HepG2 (cell line): ENCODE measurements around the gene PNLIPRP1. TPM values are rescaled to one million over a fixed set of nuclear protein-coding genes. Genes with fewer than 3 reads are reported as not detected.

Source experiments
- ATAC-seq: fragments of 200-7000 bp; cut with Tn5 transposase; 3 replicates; pipeline ENCODE4 v1.9.1; 2020; ENCODE audit warnings: mild to moderate bottlenecking, moderate library complexity
- BruUV-seq: library from RNA; stranded (reverse); fragments of 400-500 nt; replicated peaks from 2 replicates; lab custom pipeline; 2021; lab: Mats Ljungman, UMichigan
- CTCF ChIA-PET: fragments of 300-600 bp; formaldehyde crosslinking; extraction: SDS; loops from one replicate; lab custom pipeline; 2021; ENCODE audit warnings: low total read pairs, inconsistent platforms, low intra/inter-chr PET ratio; lab: Yijun Ruan, JAX
- POLR2A ChIA-PET: fragments of 350-600 bp; sonication (Branson Sonifier 250); formaldehyde crosslinking; loops from one replicate; lab custom pipeline; 2020; ENCODE audit warnings: antibody characterized with exemption, inconsistent platforms; lab: Yijun Ruan, JAX
- DNase-seq: peaks from one replicate; pipeline ENCODE4 v3.0.0-alpha.2; 2015; ENCODE audit warnings: low spot score
- FAIRE-seq: peaks from 3 replicates; lab custom pipeline; 2011; peaks lifted over from hg19 to GRCh38; lab: Jason Lieb, UNC
- H2AFZ ChIP-seq: one replicate; pipeline ENCODE4 v1.6.1; 2011; ENCODE audit warnings: low read length, inconsistent platforms
- H3K27ac ChIP-seq: fragments of 300-600 bp; 3 replicates; pipeline ENCODE4 v1.8.0; 2011; ENCODE audit warnings: mixed run types, mild to moderate bottlenecking, mixed read lengths, low read length, inconsistent platforms; ENCODE audit not compliant: insufficient read depth; ENCODE audit errors: extremely low read length
- H3K27me3 ChIP-seq, 2 experiments: fragments of 200-600 bp in 1 of 2; 2 replicates in 1 of 2; 3 replicates in 1 of 2; pipeline versions ENCODE4 v1.6.0 to v1.8.0; 2011; ENCODE audit warnings: low read length in 2 of 2, mild to moderate bottlenecking in 2 of 2, moderate library complexity in 2 of 2, inconsistent platforms in 1 of 2; ENCODE audit not compliant: insufficient read depth in 2 of 2, control insufficient read depth in 1 of 2
- H3K36me3 ChIP-seq, 2 experiments: fragments of 200-600 bp in 1 of 2; replicated peaks in 1 of 2; 2 replicates in 1 of 2; 3 replicates in 1 of 2; pipeline versions ENCODE4 v1.5.1 to v1.8.0; 2011; ENCODE audit warnings: low read length in 2 of 2, inconsistent platforms in 1 of 2; ENCODE audit not compliant: insufficient read depth in 2 of 2, control insufficient read depth in 1 of 2
- H3K4me1 ChIP-seq: 2 replicates; pipeline ENCODE4 v1.5.1; 2012; ENCODE audit warnings: low read length, inconsistent platforms; ENCODE audit not compliant: insufficient read depth
- H3K4me2 ChIP-seq: 2 replicates; pipeline ENCODE4 v1.6.0; 2011; ENCODE audit warnings: low read depth, low read length, inconsistent platforms
- H3K4me3 ChIP-seq, 3 experiments: fragments of 200-600 bp in 1 of 3; sonication (generic), shearing (Covaris generic) in 1 of 3; replicated peaks in 1 of 3; 2 replicates each; pipeline ENCODE4 v1.5.1; 2011 to 2016; ENCODE audit warnings: low read length in 3 of 3, inconsistent platforms in 2 of 3, low read depth in 2 of 3, mild to moderate bottlenecking in 2 of 3, control low read depth in 1 of 3, mixed read lengths in 1 of 3; ENCODE audit not compliant: insufficient read depth in 1 of 3
- H3K79me2 ChIP-seq: one replicate; pipeline ENCODE4 v1.6.1; 2011; ENCODE audit warnings: low read length, inconsistent platforms; ENCODE audit not compliant: insufficient read depth
- H3K9ac ChIP-seq: 2 replicates; pipeline ENCODE4 v1.6.0; 2011; ENCODE audit warnings: mild to moderate bottlenecking, low read depth, low read length, inconsistent platforms; ENCODE audit not compliant: insufficient read depth
- H3K9me3 ChIP-seq: 2 replicates; pipeline ENCODE4 v1.5.1; 2012; ENCODE audit warnings: mild to moderate bottlenecking, low read length
- H4K20me1 ChIP-seq: 2 replicates; pipeline ENCODE4 v1.6.0; 2011; ENCODE audit warnings: inconsistent platforms, mild to moderate bottlenecking, low read length, moderate library complexity; ENCODE audit not compliant: insufficient read depth
- ATAD3A ChIP-seq: sonication (generic); formaldehyde crosslinking; IDR thresholded peaks from 2 replicates; pipeline ENCODE4 v1.4.0; 2020; ENCODE audit warnings: missing genetic modification reagents
- IKZF4 ChIP-seq: sonication (generic); formaldehyde crosslinking; IDR thresholded peaks from 2 replicates; pipeline ENCODE4 v1.5.1; 2020; ENCODE audit warnings: borderline replicate concordance, mild to moderate bottlenecking, low read depth, missing genetic modification reagents; ENCODE audit errors: not compliant biosample characterization
- KDM1A ChIP-seq: IDR thresholded peaks from 2 replicates; pipeline ENCODE4 v1.6.1; 2016; ENCODE audit warnings: missing compliant biosample characterization
- RFXANK ChIP-seq: IDR thresholded peaks from 2 replicates; pipeline ENCODE4 v1.6.1; 2016
- TAF1 ChIP-seq: sonication (generic); formaldehyde crosslinking; IDR thresholded peaks from 2 replicates; pipeline ENCODE4 v1.4.0; 2020; ENCODE audit warnings: missing genetic modification reagents
- U2AF1 ChIP-seq: fragments of 200-400 bp; formaldehyde crosslinking; optimal IDR thresholded peaks from 2 replicates; pipeline ENCODE3; 2017; ENCODE audit warnings: mild to moderate bottlenecking, low read depth, low read length
- WGBS: methylation state at CpG from one replicate; pipeline ENCODE4 v1.1.6; 2017; ENCODE audit warnings: low lambda C conversion rate; 5-methylcytosine and 5-hydroxymethylcytosine counted together
- in situ Hi-C: cut with HindIII; loops from 2 replicates; pipeline ENCODE4 v1.10.0; 2017; ENCODE audit warnings: low pct_unique_long_range_greater_than_20kb; ENCODE audit not compliant: extremely low pct_ligation_motif_present
- intact Hi-C: fragments of 100-400 bp; cut with micrococcal nuclease; formaldehyde crosslinking; loops from one replicate; pipeline ENCODE4 v1.10.0; 2022; ENCODE audit not compliant: unreplicated experiment
- polyA plus RNA-seq, 8 experiments: library from polyadenylated mRNA; depleted of rRNA in 3 of 8; stranded (reverse) in 7 of 8; unstranded in 1 of 8; fragments of >200 nt; fragmentation: Illumina TruSeq in 4 of 8; extraction: Trizol in 4 of 8; gene quantifications; 2 replicates each; pipeline versions ENCODE4 v1.2.1 to v1.2.3, GENCODE V29; 2011 to 2016; ENCODE audit warnings: low read depth in 4 of 8, missing spikeins in 1 of 8, mixed read lengths in 1 of 8; ENCODE audit not compliant: insufficient read depth in 1 of 8
- total RNA-seq, 5 experiments: library from RNA; depleted of rRNA; stranded (reverse); fragments of >200 nt; fragmentation: Illumina TruSeq; extraction: Trizol; gene quantifications; 2 replicates each; pipeline ENCODE4 v1.2.3, GENCODE V29; 2016; ENCODE audit warnings: low read depth in 1 of 5
- TF ChIP-seq, protein P1 (sequence below): sonication (generic); formaldehyde crosslinking; IDR thresholded peaks from 2 replicates; pipeline ENCODE4 v1.5.0; 2020; ENCODE audit warnings: mild to moderate bottlenecking, missing genetic modification reagents, borderline replicate concordance
- TF ChIP-seq, protein P2 (sequence below): sonication (generic); formaldehyde crosslinking; IDR thresholded peaks from 2 replicates; pipeline ENCODE4 v1.8.0; 2022; ENCODE audit warnings: missing genetic modification reagents, mild to moderate bottlenecking, moderate library complexity, borderline replicate concordance

PNLIPRP1 gene
- total and polyA plus RNA-seq, 2 of the 13 experiments (the other 11 are each of a cell fraction or from before 2014, with no cell fraction given), result not detected

DNA sequence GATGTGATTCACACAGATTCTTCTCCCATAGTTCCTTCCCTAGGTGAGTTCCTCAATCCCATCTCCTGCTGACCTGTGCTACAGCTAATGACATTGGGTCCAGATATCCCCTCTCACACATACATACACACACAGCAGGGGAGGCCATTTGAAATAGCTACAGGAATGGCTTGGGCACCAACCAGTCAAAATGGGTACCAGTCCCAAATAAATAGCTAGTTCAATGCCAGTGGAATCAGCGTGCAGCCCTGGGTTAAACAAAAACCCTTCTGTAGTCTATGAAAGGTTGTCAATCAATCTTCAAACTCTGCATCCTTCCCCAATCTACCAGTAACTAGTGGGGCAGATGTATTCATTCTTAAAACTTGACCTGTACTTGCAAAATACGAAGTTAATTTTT, 39.3 kb downstream of the PNLIPRP1 start:
- ChIA-PET POLR2A (no interaction called here), CTCF (no interaction called here)
- Histone ChIP-seq H3K36me3 (no peaks in the 10 kb centered on the region), H4K20me1 (no peaks in the 10 kb centered on the region), H3K4me2 (no peak overlapping the region), H3K27me3 (no peaks in the 10 kb centered on the region), H3K4me3 (no peak overlapping the region), H2AFZ (no peak overlapping the region), H3K9me3 (no peaks in the 10 kb centered on the region), H3K79me2 (no peaks in the 10 kb centered on the region), H3K4me1 (no peaks in the 10 kb centered on the region), H3K27ac (no peak overlapping the region), H3K9ac (no peak overlapping the region)
- ATAC-seq (no peak), DNase-seq (no peak), FAIRE-seq (no peak)
- intact Hi-C loops (no loop called here), in situ Hi-C loops (no loop called here)
- no TSS peak for BruUV-seq
- TF ChIP-seq, protein P1, sequence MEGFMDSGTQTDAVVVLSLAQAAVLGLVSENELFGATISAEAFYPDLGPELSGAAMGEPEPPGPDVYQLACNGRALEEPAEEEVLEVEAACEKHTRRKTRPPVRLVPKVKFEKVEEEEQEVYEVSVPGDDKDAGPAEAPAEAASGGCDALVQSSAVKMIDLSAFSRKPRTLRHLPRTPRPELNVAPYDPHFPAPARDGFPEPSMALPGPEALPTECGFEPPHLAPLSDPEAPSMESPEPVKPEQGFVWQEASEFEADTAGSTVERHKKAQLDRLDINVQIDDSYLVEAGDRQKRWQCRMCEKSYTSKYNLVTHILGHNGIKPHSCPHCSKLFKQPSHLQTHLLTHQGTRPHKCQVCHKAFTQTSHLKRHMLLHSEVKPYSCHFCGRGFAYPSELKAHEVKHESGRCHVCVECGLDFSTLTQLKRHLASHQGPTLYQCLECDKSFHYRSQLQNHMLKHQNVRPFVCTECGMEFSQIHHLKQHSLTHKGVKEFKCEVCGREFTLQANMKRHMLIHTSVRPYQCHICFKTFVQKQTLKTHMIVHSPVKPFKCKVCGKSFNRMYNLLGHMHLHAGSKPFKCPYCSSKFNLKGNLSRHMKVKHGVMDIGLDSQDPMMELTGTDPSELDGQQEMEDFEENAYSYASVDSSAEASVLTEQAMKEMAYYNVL (CRISPR knock-in tag), result no peak
- WGBS, result 55% methylated on average over 2 of the region's 2 CpGs

DNA sequence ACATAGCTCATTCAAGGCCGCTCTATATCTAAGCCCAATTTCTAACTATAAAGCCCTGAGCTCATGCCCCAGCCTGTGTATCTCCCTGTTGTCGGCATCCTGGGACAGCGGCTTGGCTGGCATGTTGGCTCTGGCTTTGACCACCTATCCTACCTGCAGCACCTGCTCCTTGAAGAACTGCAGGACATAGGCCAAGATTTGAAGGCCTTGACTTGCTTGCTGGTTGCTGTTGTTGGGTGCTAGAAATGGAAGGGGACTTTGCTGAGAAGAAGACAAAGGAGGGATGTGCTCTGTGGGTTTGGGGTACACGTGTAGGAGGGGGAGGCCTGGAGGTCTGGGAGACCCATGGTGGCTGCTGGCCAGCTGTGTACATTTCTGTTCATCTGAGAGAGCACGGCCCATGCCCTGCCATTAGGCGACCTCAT, 41.1 kb downstream of the PNLIPRP1 start:
- H3K27ac ChIP-seq, result no peak overlapping the region
- ATAC-seq, result no peak
- no peak overlapping the region for H3K4me3 ChIP-seq
- no peak for DNase-seq
- no peak overlapping the region for H3K9ac ChIP-seq
- no peaks in the 10 kb centered on the region for H3K36me3 ChIP-seq
- WGBS, result 56% methylated on average over 6 of the region's 6 CpGs
- no peaks in the 10 kb centered on the region for H3K4me1 ChIP-seq
- H3K9me3 ChIP-seq, result no peaks in the 10 kb centered on the region
- no peak for FAIRE-seq
- H3K4me2 ChIP-seq, result no peak overlapping the region
- in situ Hi-C loops (no loop called here), intact Hi-C loops (no loop called here)
- POLR2A ChIA-PET, result no interaction called here
- no peaks in the 10 kb centered on the region for H3K27me3 ChIP-seq
- no peaks in the 10 kb centered on the region for H3K79me2 ChIP-seq
- BruUV-seq, result no TSS peak
- H4K20me1 ChIP-seq, result no peaks in the 10 kb centered on the region
- TF ChIP-seq RFXANK (no peak), U2AF1 (no peak), ATAD3A (CRISPR knock-in tag) (no peak), KDM1A (no peak), IKZF4 (CRISPR knock-in tag) (no peak), TAF1 (no peak)
- TF ChIP-seq, protein P2, sequence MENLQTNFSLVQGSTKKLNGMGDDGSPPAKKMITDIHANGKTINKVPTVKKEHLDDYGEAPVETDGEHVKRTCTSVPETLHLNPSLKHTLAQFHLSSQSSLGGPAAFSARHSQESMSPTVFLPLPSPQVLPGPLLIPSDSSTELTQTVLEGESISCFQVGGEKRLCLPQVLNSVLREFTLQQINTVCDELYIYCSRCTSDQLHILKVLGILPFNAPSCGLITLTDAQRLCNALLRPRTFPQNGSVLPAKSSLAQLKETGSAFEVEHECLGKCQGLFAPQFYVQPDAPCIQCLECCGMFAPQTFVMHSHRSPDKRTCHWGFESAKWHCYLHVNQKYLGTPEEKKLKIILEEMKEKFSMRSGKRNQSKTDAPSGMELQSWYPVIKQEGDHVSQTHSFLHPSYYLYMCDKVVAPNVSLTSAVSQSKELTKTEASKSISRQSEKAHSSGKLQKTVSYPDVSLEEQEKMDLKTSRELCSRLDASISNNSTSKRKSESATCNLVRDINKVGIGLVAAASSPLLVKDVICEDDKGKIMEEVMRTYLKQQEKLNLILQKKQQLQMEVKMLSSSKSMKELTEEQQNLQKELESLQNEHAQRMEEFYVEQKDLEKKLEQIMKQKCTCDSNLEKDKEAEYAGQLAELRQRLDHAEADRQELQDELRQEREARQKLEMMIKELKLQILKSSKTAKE (CRISPR knock-in tag), result no peak
- TF ChIP-seq, all 625 proteins: peak for 0
- no peak overlapping the region for H2AFZ ChIP-seq
- CTCF ChIA-PET, result no interaction called here
